HCT116 (cell line): Measurements from ENCODE around the gene TLR5. TPM values are rescaled to one million over a fixed set of nuclear protein-coding genes. Genes with fewer than 3 reads are reported as not detected.
A peak's percentile ranks its signal among the peaks of the same experiment; 100 is the strongest.

Experiments used
- ATAC-seq: fragments of 200-7000 bp; cut with Tn5 transposase; 2 replicates; pipeline ENCODE4 v1.9.1; 2020; ENCODE audit warnings: mild to moderate bottlenecking, moderate library complexity
- BruUV-seq: library from RNA; stranded (reverse); fragments of 400-500 nt; replicated peaks from 2 replicates; lab custom pipeline; 2021; lab: Mats Ljungman, UMichigan
- CTCF ChIA-PET: fragments of 300-600 bp; sonication (Branson Sonifier 250); formaldehyde crosslinking; loops from one replicate; lab custom pipeline; 2021; ENCODE audit warnings: antibody characterized with exemption; lab: Charles Lee
- POLR2A ChIA-PET: fragments of 300-600, 350-600 bp; sonication (Branson Sonifier 250); formaldehyde crosslinking; loops from one replicate; lab custom pipeline; 2021; ENCODE audit warnings: antibody characterized with exemption; lab: Charles Lee
- RAD21 ChIA-PET, 2 experiments: fragments of 300-600 bp; sonication (Branson Sonifier 250); formaldehyde crosslinking; loops; one replicate each; lab custom pipeline; 2023; ENCODE audit warnings: low total read pairs in 2 of 2; ENCODE audit not compliant: uncharacterized antibody in 2 of 2, unreplicated experiment in 2 of 2, low non-redundant PET in 1 of 2; lab: Charles Lee
- DNase-seq: peaks from one replicate; pipeline ENCODE4 v3.0.0-alpha.2; 2010; ENCODE audit warnings: low read depth, low spot score
- H2AFZ ChIP-seq: fragments of 200-600 bp; shearing (Covaris generic), sonication (generic); 2 replicates; pipeline ENCODE4 v1.6.1; 2017; ENCODE audit warnings: low read depth, mixed run types, mixed read lengths, antibody characterized with exemption, low read length; ENCODE audit not compliant: poor library complexity, severe bottlenecking
- H3K27ac ChIP-seq: 2 replicates; pipeline ENCODE4 v1.5.1; 2012; ENCODE audit warnings: low read depth, low read length
- H3K27me3 ChIP-seq: fragments of 200-600 bp; sonication (generic); 2 replicates; pipeline ENCODE4 v1.6.1; 2016; ENCODE audit warnings: mixed run types, low read length, mixed read lengths; ENCODE audit not compliant: insufficient read depth
- H3K36me3 ChIP-seq, 2 experiments: fragments of 200-500 bp in 1 of 2; fragments of 200-600 bp in 1 of 2; sonication (Bioruptor generic) in 1 of 2; sonication (generic) in 1 of 2; 2 replicates each; pipeline versions ENCODE4 v1.5.1 to v1.6.1; 2014 to 2016; ENCODE audit warnings: low read length in 2 of 2, inconsistent platforms in 1 of 2, mixed read lengths in 1 of 2, mixed run types in 1 of 2; ENCODE audit not compliant: insufficient read depth in 2 of 2, control insufficient read depth in 1 of 2
- H3K4me1 ChIP-seq, 2 experiments: fragments of 200-600 bp in 1 of 2; sonication (generic) in 1 of 2; 2 replicates each; pipeline versions ENCODE4 v1.5.1 to v1.6.1; 2012 to 2017; ENCODE audit warnings: low read length in 2 of 2, inconsistent platforms in 1 of 2, mild to moderate bottlenecking in 1 of 2, mixed read lengths in 1 of 2, mixed run types in 1 of 2, moderate library complexity in 1 of 2; ENCODE audit not compliant: insufficient read depth in 2 of 2, control insufficient read depth in 1 of 2
- H3K4me2 ChIP-seq: fragments of 200-600 bp; sonication (generic); 2 replicates; pipeline ENCODE4 v1.6.1; 2017; ENCODE audit warnings: mixed run types, low read length, mixed read lengths
- H3K4me3 ChIP-seq, 2 experiments: fragments of 200-600 bp in 1 of 2; sonication (generic) in 1 of 2; replicated peaks in 1 of 2; 2 replicates each; pipeline ENCODE4 v1.5.1; 2011 to 2016; ENCODE audit warnings: low read length in 2 of 2, control low read depth in 1 of 2, low read depth in 1 of 2, mild to moderate bottlenecking in 1 of 2, mixed read lengths in 1 of 2, mixed run types in 1 of 2
- H3K79me2 ChIP-seq: fragments of 200-600 bp; sonication (generic); 2 replicates; pipeline ENCODE4 v1.6.1; 2017; ENCODE audit warnings: mild to moderate bottlenecking, mixed run types, low read length, moderate library complexity, mixed read lengths; ENCODE audit not compliant: insufficient read depth
- H3K9ac ChIP-seq: fragments of 200-600 bp; sonication (generic); 2 replicates; pipeline ENCODE4 v1.6.1; 2016; ENCODE audit warnings: low read length, mixed read lengths
- H3K9me2 ChIP-seq: fragments of 200-600 bp; sonication (generic), shearing (Covaris generic); 2 replicates; pipeline ENCODE4 v1.6.1; 2017; ENCODE audit warnings: mixed run types, mild to moderate bottlenecking, moderate library complexity; ENCODE audit not compliant: insufficient read depth
- H3K9me3 ChIP-seq, 2 experiments: fragments of 200-500 bp in 1 of 2; fragments of 200-600 bp in 1 of 2; sonication (Bioruptor generic) in 1 of 2; sonication (generic) in 1 of 2; 2 replicates each; pipeline ENCODE4 v1.6.1; 2014 to 2017; ENCODE audit warnings: low read length in 2 of 2, mixed read lengths in 2 of 2, inconsistent platforms in 1 of 2, low read depth in 1 of 2, mild to moderate bottlenecking in 1 of 2, mixed run types in 1 of 2, moderate library complexity in 1 of 2; ENCODE audit not compliant: control insufficient read depth in 1 of 2, insufficient read depth in 1 of 2
- H4K20me1 ChIP-seq: fragments of 200-600 bp; sonication (generic), shearing (Covaris generic); 2 replicates; pipeline ENCODE4 v1.6.1; 2017; ENCODE audit warnings: mixed run types, mild to moderate bottlenecking, moderate library complexity; ENCODE audit not compliant: insufficient read depth
- CEBPB ChIP-seq: IDR thresholded peaks from 2 replicates; pipeline ENCODE4 v1.6.1; 2012; ENCODE audit warnings: low read depth
- CTCF ChIP-seq, 3 experiments: fragments of 200-600 bp in 1 of 3; sonication (generic) in 1 of 3; IDR thresholded peaks in 2 of 3; conservative IDR thresholded peaks in 1 of 3; 2 replicates each; pipeline ENCODE4 v1.5.1; 2012 to 2017; ENCODE audit warnings: low read depth in 2 of 3, low read length in 2 of 3, antibody characterized with exemption in 1 of 3, borderline replicate concordance in 1 of 3, control low read depth in 1 of 3, mild to moderate bottlenecking in 1 of 3, mixed read lengths in 1 of 3, mixed run types in 1 of 3, moderate library complexity in 1 of 3; ENCODE audit not compliant: insufficient read depth in 1 of 3
- EGR1 ChIP-seq: IDR thresholded peaks from 2 replicates; pipeline ENCODE4 v1.6.1; 2012; ENCODE audit warnings: low read depth
- MAX ChIP-seq: IDR thresholded peaks from 2 replicates; pipeline ENCODE4 v1.6.1; 2012
- POLR2AphosphoS5 ChIP-seq: IDR thresholded peaks from 2 replicates; pipeline ENCODE4 v1.6.1; 2011; ENCODE audit warnings: mild to moderate bottlenecking, low read depth, low read length, moderate library complexity
- RAD21 ChIP-seq: IDR thresholded peaks from 2 replicates; pipeline ENCODE4 v1.6.1; 2012; ENCODE audit warnings: low read depth, mild to moderate bottlenecking
- SP1 ChIP-seq: IDR thresholded peaks from 2 replicates; pipeline ENCODE4 v1.6.1; 2012; ENCODE audit warnings: low read depth
- YY1 ChIP-seq: IDR thresholded peaks from 2 replicates; pipeline ENCODE4 v1.6.1; 2011; ENCODE audit warnings: low read length, low read depth, moderate library complexity, mild to moderate bottlenecking; ENCODE audit not compliant: insufficient replicate concordance; ENCODE audit errors: extremely low read depth
- ZNF274 ChIP-seq: fragments of 200-500 bp; sonication (Bioruptor generic); IDR thresholded peaks from 2 replicates; pipeline ENCODE4 v1.6.1; 2014; ENCODE audit warnings: mild to moderate bottlenecking, low read depth, low read length, inconsistent platforms
- intact Hi-C: fragments of 100-400 bp; cut with micrococcal nuclease; formaldehyde crosslinking; loops from 2 replicates; pipeline ENCODE4 v1.10.0; 2022
- total RNA-seq: library from RNA; stranded (reverse); gene quantifications from one replicate; pipeline ENCODE4 v1.2.1, GENCODE V29; 2021; ENCODE audit not compliant: unreplicated experiment

TLR5 gene
- total RNA-seq, 1 experiment from 2014 or later, result 1.2 TPM

GRCh38 chr1:223133824-223134435 is 9.1 kb downstream of the TLR5 start:
- Histone ChIP-seq H3K36me3 (no peaks in the 10 kb centered on the region), H4K20me1 (no peaks in the 10 kb centered on the region), H3K27me3 (no peaks in the 10 kb centered on the region), H3K4me1 (peaks cover 10 to 30% of the 10 kb centered on the region in 2 experiments)
- BruUV-seq, result no TSS peak
- ATAC-seq, result peak; percentile 86
- RAD21 ChIA-PET, result interaction anchor here (0.8 to 1.6 kb wide), 2 partner anchors 9 to 41 kb away, joined by 3 to 5 read pairs; partner anchors contain the start of gene TLR5 (in 1 of the 2)
- intact Hi-C loops, result loop anchor here (1.0 kb wide), 1 partner anchor 550 kb away; no protein-coding TSS in a partner anchor
- POLR2A ChIA-PET, result interaction anchor here (0.6 to 1.4 kb wide), 4 partner anchors 8 to 550 kb away, joined by 3 to 7 read pairs (median 4); no protein-coding TSS in a partner anchor
- TF ChIP-seq RAD21 (peak; percentile 85), EGR1 (peak; percentile 43; the same call in 1 of the 2 replicates), CEBPB (peak; percentile 81), SP1 (peak; percentile 39), YY1 (peak; percentile 39), ZNF274 (no peak), CTCF (IDR thresholded peaks at IDR 0.05 in 2 of 3, conservative IDR thresholded peaks at IDR 0.05 in 1 of 3; ENCODE audit: borderline replicate concordance in 1 of 3, insufficient read depth in 1 of 3, low read depth in 2 of 3, low read length in 2 of 3) (peak; percentile 82 to 93 (median 88)), POLR2AphosphoS5 (peak; percentile 60), MAX (no peak)
- TF ChIP-seq, all 23 proteins: peak for 7
- CTCF ChIA-PET, result interaction anchor here (0.7 to 3.4 kb wide), 32 partner anchors 9 to 669 kb away, joined by 3 to 98 read pairs (median 4); partner anchors contain the start of gene TLR5
- H3K79me2 ChIP-seq, result no peaks in the 10 kb centered on the region
- peak; percentile 74 for DNase-seq
- no peaks in the 10 kb centered on the region for H3K9me2 ChIP-seq
- no peaks in the 10 kb centered on the region for H3K9me3 ChIP-seq
- peak overlapping the region; percentile 93 for H2AFZ ChIP-seq
- H3K4me3 ChIP-seq, result peak overlapping the region; percentile 31 to 50
- H3K9ac ChIP-seq, result peak overlapping the region; percentile 16; the same call in 1 of the 2 replicates
- peak overlapping the region; percentile 77 for H3K4me2 ChIP-seq
- no peak overlapping the region for H3K27ac ChIP-seq
